GM13977 (cell line): Measurements from ENCODE around the gene SP140.

Experiments
- DNase-seq: peaks from one replicate; pipeline ENCODE4 v3.0.0; 2012; ENCODE audit warnings: low spot score
- in situ Hi-C: fragments of 300-500 bp; cut with MboI; formaldehyde crosslinking; loops from one replicate; pipeline ENCODE4 v1.12.0; 2022; ENCODE audit warnings: low sequenced_read_pairs, low pct_unique_long_range_greater_than_20kb, mixed read lengths, inconsistent platforms; ENCODE audit not compliant: unreplicated experiment
- TF ChIP-seq, protein P1 (sequence below): IDR thresholded peaks from 2 replicates; pipeline ENCODE4 v1.5.1; 2012; ENCODE audit warnings: mild to moderate bottlenecking, control low read depth; ENCODE audit not compliant: insufficient read depth; ENCODE audit errors: extremely low read depth, missing control alignments

SP140 gene

GRCh38 chr2:230225486-230225885, at the start of gene SP140:
TSS of gene SP140 (plus strand) at chr2:230225736. CDS start at chr2:230225845, 109 bp downstream.
- TF ChIP-seq, protein P1, sequence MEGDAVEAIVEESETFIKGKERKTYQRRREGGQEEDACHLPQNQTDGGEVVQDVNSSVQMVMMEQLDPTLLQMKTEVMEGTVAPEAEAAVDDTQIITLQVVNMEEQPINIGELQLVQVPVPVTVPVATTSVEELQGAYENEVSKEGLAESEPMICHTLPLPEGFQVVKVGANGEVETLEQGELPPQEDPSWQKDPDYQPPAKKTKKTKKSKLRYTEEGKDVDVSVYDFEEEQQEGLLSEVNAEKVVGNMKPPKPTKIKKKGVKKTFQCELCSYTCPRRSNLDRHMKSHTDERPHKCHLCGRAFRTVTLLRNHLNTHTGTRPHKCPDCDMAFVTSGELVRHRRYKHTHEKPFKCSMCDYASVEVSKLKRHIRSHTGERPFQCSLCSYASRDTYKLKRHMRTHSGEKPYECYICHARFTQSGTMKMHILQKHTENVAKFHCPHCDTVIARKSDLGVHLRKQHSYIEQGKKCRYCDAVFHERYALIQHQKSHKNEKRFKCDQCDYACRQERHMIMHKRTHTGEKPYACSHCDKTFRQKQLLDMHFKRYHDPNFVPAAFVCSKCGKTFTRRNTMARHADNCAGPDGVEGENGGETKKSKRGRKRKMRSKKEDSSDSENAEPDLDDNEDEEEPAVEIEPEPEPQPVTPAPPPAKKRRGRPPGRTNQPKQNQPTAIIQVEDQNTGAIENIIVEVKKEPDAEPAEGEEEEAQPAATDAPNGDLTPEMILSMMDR = no peak
- peak; percentile 64 for DNase-seq
- in situ Hi-C loops = no loop called here

- TF ChIP-seq, protein P1 = no peak
- no peak for DNase-seq
- in situ Hi-C loops = no loop called here
Measured at GRCh38 chr2:230176996-230177395, 48.5 kb upstream of the SP140 start.

GRCh38 chr2:230178546-230179485, 46.7 kb upstream of the SP140 start:
- no peak for DNase-seq
- TF ChIP-seq, protein P1 = no peak
- in situ Hi-C loops = no loop called here

DNA sequence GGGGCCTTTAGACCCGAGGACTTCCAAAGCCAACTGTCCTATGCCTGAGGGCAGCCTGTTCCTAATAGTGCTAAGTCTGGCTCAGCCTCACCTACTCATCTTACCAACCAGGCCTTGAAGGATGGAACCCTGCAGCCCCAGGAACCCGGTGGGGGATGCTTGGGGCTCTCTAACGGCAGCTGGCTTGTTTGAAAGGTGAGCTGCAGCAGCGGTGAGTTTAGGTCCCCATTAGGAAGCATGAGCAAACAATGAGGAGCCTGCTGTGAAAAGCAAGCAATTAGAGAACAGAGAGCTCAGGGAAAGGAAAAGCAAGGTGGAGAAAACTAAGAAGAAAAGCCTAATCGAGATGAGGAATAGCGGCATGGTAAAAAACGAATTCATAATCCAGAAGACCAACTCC, 45.6 kb upstream of the SP140 start:
- TF ChIP-seq, protein P1 = no peak
- in situ Hi-C loops = no loop called here
- no peak for DNase-seq

DNA sequence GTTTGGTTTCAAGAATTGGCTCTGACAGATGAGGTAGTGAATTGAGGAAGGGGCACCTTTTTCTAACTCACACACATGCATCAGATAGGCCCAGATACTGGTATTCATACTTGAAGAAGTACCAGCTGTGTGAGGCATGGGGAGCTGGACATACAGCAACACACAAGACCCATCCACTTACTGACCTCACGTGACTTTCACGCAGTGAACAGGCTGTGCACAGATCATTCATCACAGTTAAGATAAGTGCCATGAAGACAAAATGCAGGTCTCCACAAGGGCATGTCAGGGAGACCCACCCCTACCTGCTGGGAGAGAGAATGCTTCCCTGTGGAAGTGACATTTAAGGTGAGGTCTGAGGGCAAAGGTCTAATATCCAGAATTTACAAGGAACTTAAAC, 44.3 kb upstream of the SP140 start:
- in situ Hi-C loops = no loop called here
- no peak for DNase-seq
- TF ChIP-seq, protein P1 = no peak

- in situ Hi-C loops = no loop called here
- DNase-seq = no peak
- TF ChIP-seq, protein P1 = no peak
Measured at GRCh38 chr2:230184727-230185578, 40.6 kb upstream of the SP140 start.
